Neural cell (in vitro differentiated cells): ENCODE data around the gene ITPR2. TPM values are rescaled to one million over a fixed set of nuclear protein-coding genes. Genes with fewer than 3 reads are reported as not detected.

Source experiments
- H2AFZ ChIP-seq: fragments of 200-600, 300-800 bp; sonication (generic), shearing (Covaris generic); 2 replicates; pipeline ENCODE4 v1.6.0; 2014; ENCODE audit warnings: low read depth, mild to moderate bottlenecking, antibody characterized with exemption, low read length, moderate library complexity
- H3F3A ChIP-seq: fragments of 200-600 bp; shearing (Covaris generic); 2 replicates; pipeline ENCODE4 v1.6.1; 2016; ENCODE audit warnings: mild to moderate bottlenecking, moderate library complexity, mixed read lengths, antibody characterized with exemption, low read length; ENCODE audit not compliant: insufficient read depth, poor library complexity, severe bottlenecking
- H3K27ac ChIP-seq: fragments of 200-600, 300-800 bp; sonication (generic), shearing (Covaris generic); 2 replicates; pipeline ENCODE4 v1.5.1; 2014; ENCODE audit warnings: mild to moderate bottlenecking, low read length, moderate library complexity
- H3K27me3 ChIP-seq: fragments of 300-800, 200-600 bp; sonication (generic), shearing (Covaris generic); 2 replicates; pipeline ENCODE4 v1.6.0; 2014; ENCODE audit warnings: mild to moderate bottlenecking, low read depth, low read length, moderate library complexity; ENCODE audit not compliant: insufficient read depth
- H3K36me3 ChIP-seq: fragments of 300-800, 200-600 bp; sonication (generic), shearing (Covaris generic); 2 replicates; pipeline ENCODE4 v1.5.1; 2014; ENCODE audit warnings: mild to moderate bottlenecking, antibody characterized with exemption, low read length, moderate library complexity; ENCODE audit not compliant: insufficient read depth
- H3K4me2 ChIP-seq: fragments of 300-800, 200-600 bp; sonication (generic), shearing (Covaris generic); 2 replicates; pipeline ENCODE4 v1.6.0; 2014; ENCODE audit warnings: mild to moderate bottlenecking, low read length
- H3K4me3 ChIP-seq: fragments of 300-800, 200-600 bp; sonication (generic), shearing (Covaris generic); 2 replicates; pipeline ENCODE4 v1.5.1; 2014; ENCODE audit warnings: mild to moderate bottlenecking, low read length, moderate library complexity
- H3K79me2 ChIP-seq: fragments of 200-600 bp; shearing (Covaris generic); replicated peaks from 2 replicates; pipeline ENCODE4 v1.6.0; 2014; ENCODE audit warnings: mild to moderate bottlenecking, low read length, moderate library complexity; ENCODE audit not compliant: insufficient read depth
- H3K9ac ChIP-seq: fragments of 300-800, 200-600 bp; sonication (generic), shearing (Covaris generic); 2 replicates; pipeline ENCODE4 v1.6.1; 2016; ENCODE audit warnings: mild to moderate bottlenecking, low read length, mixed read lengths
- H3K9me2 ChIP-seq: fragments of 200-600 bp; shearing (Covaris generic); 2 replicates; pipeline ENCODE4 v1.6.1; 2016; ENCODE audit warnings: mild to moderate bottlenecking, low read length, mixed read lengths; ENCODE audit not compliant: insufficient read depth
- H3K9me3 ChIP-seq: fragments of 200-600, 300-800 bp; sonication (generic), shearing (Covaris generic); 2 replicates; pipeline ENCODE4 v1.6.1; 2016; ENCODE audit warnings: mild to moderate bottlenecking, mixed run types, low read length, moderate library complexity, mixed read lengths
- H4K20me1 ChIP-seq: fragments of 200-600 bp; shearing (Covaris generic); 2 replicates; pipeline ENCODE4 v1.6.1; 2016; ENCODE audit warnings: mild to moderate bottlenecking, mixed run types; ENCODE audit not compliant: insufficient read depth
- EP300 ChIP-seq: fragments of 450-650 bp; conservative IDR thresholded peaks from 2 replicates; pipeline ENCODE4 v1.6.1; 2014; ENCODE audit warnings: antibody characterized with exemption, mild to moderate bottlenecking, moderate library complexity; ENCODE audit not compliant: poor library complexity, severe bottlenecking
- EZH2 ChIP-seq: fragments of 200-600, 300-800 bp; shearing (Covaris generic), sonication (generic); IDR thresholded peaks from 2 replicates; pipeline ENCODE4 v1.6.1; 2014; ENCODE audit warnings: antibody characterized with exemption, low read length, borderline replicate concordance, mild to moderate bottlenecking; ENCODE audit not compliant: insufficient read depth, poor library complexity, severe bottlenecking
- MXI1 ChIP-seq: fragments of 450-650 bp; conservative IDR thresholded peaks from 2 replicates; pipeline ENCODE4 v1.6.1; 2014; ENCODE audit warnings: antibody characterized with exemption, mild to moderate bottlenecking; ENCODE audit not compliant: poor library complexity, severe bottlenecking
- POLR2AphosphoS5 ChIP-seq: IDR thresholded peaks from 2 replicates; pipeline ENCODE4 v1.6.1; 2012
- RAD21 ChIP-seq: fragments of 450-650 bp; conservative IDR thresholded peaks from 2 replicates; pipeline ENCODE4 v1.6.1; 2014; ENCODE audit warnings: antibody characterized with exemption, mild to moderate bottlenecking, moderate library complexity
- SMC3 ChIP-seq: fragments of 450-650 bp; conservative IDR thresholded peaks from 2 replicates; pipeline ENCODE4 v1.6.1; 2014; ENCODE audit warnings: antibody characterized with exemption, mild to moderate bottlenecking, moderate library complexity; ENCODE audit not compliant: poor library complexity
- TAF1 ChIP-seq: IDR thresholded peaks from 2 replicates; pipeline ENCODE4 v1.6.1; 2012; ENCODE audit warnings: low read depth
- polyA plus RNA-seq: library from polyadenylated mRNA; depleted of rRNA; stranded (reverse); fragments of >200 nt; gene quantifications from 2 replicates; pipeline ENCODE4 v1.2.3, GENCODE V29; 2014
- TF ChIP-seq, protein P1 (sequence below): IDR thresholded peaks from 2 replicates; pipeline ENCODE4 v1.6.1; 2012; ENCODE audit warnings: borderline replicate concordance
- TF ChIP-seq, protein P2 (sequence below): fragments of 450-650 bp; IDR thresholded peaks from 2 replicates; pipeline ENCODE4 v1.5.1; 2014; ENCODE audit warnings: antibody characterized with exemption, mild to moderate bottlenecking, moderate library complexity; ENCODE audit not compliant: poor library complexity, severe bottlenecking

The ITPR2 gene
- polyA plus RNA-seq, 1 donor from 2014 or later, result 2.0 TPM

DNA sequence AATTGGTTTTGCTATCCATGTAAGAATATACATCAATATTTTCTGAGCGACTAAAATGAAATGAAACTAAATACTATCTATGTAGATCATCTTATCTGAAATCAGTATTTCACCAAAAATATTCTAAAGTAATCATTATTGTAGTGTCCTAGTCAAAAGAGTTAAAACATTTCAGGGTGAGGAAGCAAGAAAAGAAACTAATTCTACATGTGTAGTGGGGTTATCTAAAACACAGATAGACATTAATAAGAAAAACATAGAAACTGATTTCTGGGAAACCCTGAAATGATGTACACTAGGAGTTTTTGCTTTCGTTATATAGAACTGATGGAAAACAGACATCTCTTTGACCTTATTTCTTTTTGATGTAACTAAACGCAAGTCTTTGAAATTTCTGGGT is 379.7 kb downstream of the ITPR2 start:
- Histone ChIP-seq H4K20me1 (no peaks in the 10 kb centered on the region), H3K79me2 (no peaks in the 10 kb centered on the region), H3K4me3 (no peak overlapping the region), H3K9ac (no peak overlapping the region), H3K27ac (no peak overlapping the region), H3K4me2 (no peak overlapping the region), H3K27me3 (no peaks in the 10 kb centered on the region), H3F3A (no peaks in the 10 kb centered on the region), H3K36me3 (no peaks in the 10 kb centered on the region), H3K9me2 (no peaks in the 10 kb centered on the region), H2AFZ (no peak overlapping the region), H3K9me3 (no peaks in the 10 kb centered on the region)
- no peak for TF ChIP-seq SMC3
- TF ChIP-seq EZH2, result no peak
- TF ChIP-seq, protein P1, sequence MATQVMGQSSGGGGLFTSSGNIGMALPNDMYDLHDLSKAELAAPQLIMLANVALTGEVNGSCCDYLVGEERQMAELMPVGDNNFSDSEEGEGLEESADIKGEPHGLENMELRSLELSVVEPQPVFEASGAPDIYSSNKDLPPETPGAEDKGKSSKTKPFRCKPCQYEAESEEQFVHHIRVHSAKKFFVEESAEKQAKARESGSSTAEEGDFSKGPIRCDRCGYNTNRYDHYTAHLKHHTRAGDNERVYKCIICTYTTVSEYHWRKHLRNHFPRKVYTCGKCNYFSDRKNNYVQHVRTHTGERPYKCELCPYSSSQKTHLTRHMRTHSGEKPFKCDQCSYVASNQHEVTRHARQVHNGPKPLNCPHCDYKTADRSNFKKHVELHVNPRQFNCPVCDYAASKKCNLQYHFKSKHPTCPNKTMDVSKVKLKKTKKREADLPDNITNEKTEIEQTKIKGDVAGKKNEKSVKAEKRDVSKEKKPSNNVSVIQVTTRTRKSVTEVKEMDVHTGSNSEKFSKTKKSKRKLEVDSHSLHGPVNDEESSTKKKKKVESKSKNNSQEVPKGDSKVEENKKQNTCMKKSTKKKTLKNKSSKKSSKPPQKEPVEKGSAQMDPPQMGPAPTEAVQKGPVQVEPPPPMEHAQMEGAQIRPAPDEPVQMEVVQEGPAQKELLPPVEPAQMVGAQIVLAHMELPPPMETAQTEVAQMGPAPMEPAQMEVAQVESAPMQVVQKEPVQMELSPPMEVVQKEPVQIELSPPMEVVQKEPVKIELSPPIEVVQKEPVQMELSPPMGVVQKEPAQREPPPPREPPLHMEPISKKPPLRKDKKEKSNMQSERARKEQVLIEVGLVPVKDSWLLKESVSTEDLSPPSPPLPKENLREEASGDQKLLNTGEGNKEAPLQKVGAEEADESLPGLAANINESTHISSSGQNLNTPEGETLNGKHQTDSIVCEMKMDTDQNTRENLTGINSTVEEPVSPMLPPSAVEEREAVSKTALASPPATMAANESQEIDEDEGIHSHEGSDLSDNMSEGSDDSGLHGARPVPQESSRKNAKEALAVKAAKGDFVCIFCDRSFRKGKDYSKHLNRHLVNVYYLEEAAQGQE, result no peak
- TF ChIP-seq TAF1, result no peak
- TF ChIP-seq, protein P2, sequence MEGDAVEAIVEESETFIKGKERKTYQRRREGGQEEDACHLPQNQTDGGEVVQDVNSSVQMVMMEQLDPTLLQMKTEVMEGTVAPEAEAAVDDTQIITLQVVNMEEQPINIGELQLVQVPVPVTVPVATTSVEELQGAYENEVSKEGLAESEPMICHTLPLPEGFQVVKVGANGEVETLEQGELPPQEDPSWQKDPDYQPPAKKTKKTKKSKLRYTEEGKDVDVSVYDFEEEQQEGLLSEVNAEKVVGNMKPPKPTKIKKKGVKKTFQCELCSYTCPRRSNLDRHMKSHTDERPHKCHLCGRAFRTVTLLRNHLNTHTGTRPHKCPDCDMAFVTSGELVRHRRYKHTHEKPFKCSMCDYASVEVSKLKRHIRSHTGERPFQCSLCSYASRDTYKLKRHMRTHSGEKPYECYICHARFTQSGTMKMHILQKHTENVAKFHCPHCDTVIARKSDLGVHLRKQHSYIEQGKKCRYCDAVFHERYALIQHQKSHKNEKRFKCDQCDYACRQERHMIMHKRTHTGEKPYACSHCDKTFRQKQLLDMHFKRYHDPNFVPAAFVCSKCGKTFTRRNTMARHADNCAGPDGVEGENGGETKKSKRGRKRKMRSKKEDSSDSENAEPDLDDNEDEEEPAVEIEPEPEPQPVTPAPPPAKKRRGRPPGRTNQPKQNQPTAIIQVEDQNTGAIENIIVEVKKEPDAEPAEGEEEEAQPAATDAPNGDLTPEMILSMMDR, result no peak
- no peak for TF ChIP-seq EP300
- TF ChIP-seq POLR2AphosphoS5, result no peak
- no peak for TF ChIP-seq RAD21
- no peak for TF ChIP-seq MXI1

DNA sequence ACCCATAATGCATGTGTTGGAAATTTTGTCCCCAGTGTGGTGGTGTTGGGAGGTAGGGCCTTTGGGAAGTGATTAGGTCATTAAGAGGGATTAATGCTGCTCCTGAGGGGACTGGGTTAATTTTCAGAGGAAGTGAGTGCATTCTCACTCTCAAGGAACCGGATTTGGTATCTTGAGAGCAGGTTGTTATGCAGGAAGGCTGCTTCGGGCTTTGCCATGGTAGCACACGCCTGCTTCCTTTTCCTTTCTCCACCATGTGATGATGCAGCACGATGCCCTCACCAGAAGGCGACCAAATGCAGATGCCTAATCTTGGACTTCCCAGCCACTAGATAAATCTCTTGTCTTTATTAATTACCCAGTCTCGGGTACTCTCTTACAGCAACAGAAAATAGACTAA is 380.5 kb downstream of the ITPR2 start:
- no peaks in the 10 kb centered on the region for H3K9me2 ChIP-seq
- TF ChIP-seq, protein P1, result no peak
- TF ChIP-seq TAF1 (no peak), EP300 (no peak), POLR2AphosphoS5 (no peak), SMC3 (no peak), MXI1 (no peak), RAD21 (no peak), EZH2 (no peak)
- TF ChIP-seq, protein P2, result no peak
- no peaks in the 10 kb centered on the region for H3K27me3 ChIP-seq
- H3K36me3 ChIP-seq, result no peaks in the 10 kb centered on the region
- no peak overlapping the region for H3K4me3 ChIP-seq
- H3K9me3 ChIP-seq, result no peaks in the 10 kb centered on the region
- H3K27ac ChIP-seq, result no peak overlapping the region
- H3K4me2 ChIP-seq, result no peak overlapping the region
- H4K20me1 ChIP-seq, result no peaks in the 10 kb centered on the region
- H3K79me2 ChIP-seq, result no peaks in the 10 kb centered on the region
- H3K9ac ChIP-seq, result no peak overlapping the region
- H2AFZ ChIP-seq, result no peak overlapping the region
- H3F3A ChIP-seq, result no peaks in the 10 kb centered on the region
